CD14-positive monocyte (primary cell): ENCODE results near the gene ALDH1B1. TPM values are rescaled to one million over a fixed set of nuclear protein-coding genes. Genes with fewer than 3 reads are reported as not detected.
A peak's percentile ranks its signal among the peaks of the same experiment; 100 is the strongest.

Source experiments
- DNase-seq, 3 donors: peaks; one replicate each; pipeline ENCODE4 v3.0.0-alpha.2; 2011 to 2022
- H2AFZ ChIP-seq: 2 replicates; pipeline ENCODE4 v1.6.0; 2012; ENCODE audit warnings: mild to moderate bottlenecking, low read depth, low read length, inconsistent platforms; ENCODE audit not compliant: insufficient read depth, poor library complexity, severe bottlenecking
- H3K27ac ChIP-seq, 2 donors: 1 replicate in 1 of 2; 2 replicates in 1 of 2; pipeline ENCODE4 v1.5.1; 2012 to 2013; ENCODE audit warnings: low read length in 2 of 2, control low read depth in 1 of 2, inconsistent platforms in 1 of 2, low read depth in 1 of 2, mild to moderate bottlenecking in 1 of 2
- H3K27me3 ChIP-seq, 2 donors: one replicate each; pipeline versions ENCODE4 v1.6.0 to v1.6.1; 2011 to 2013; ENCODE audit warnings: low read length in 2 of 2; ENCODE audit not compliant: control insufficient read depth in 2 of 2, insufficient read depth in 2 of 2
- H3K36me3 ChIP-seq, 2 donors: replicated peaks in 1 of 2; 1 replicate in 1 of 2; 2 replicates in 1 of 2; pipeline versions ENCODE4 v1.5.1 to v1.6.1; 2012 to 2013; ENCODE audit warnings: low read length in 2 of 2, control low read depth in 1 of 2, inconsistent platforms in 1 of 2, mild to moderate bottlenecking in 1 of 2; ENCODE audit not compliant: insufficient read depth in 2 of 2, control insufficient read depth in 1 of 2
- H3K4me1 ChIP-seq, 2 donors: 1 replicate in 1 of 2; 2 replicates in 1 of 2; pipeline versions ENCODE4 v1.5.1 to v1.6.1; 2012 to 2013; ENCODE audit warnings: low read length in 2 of 2, control low read depth in 1 of 2, inconsistent platforms in 1 of 2, mild to moderate bottlenecking in 1 of 2, moderate library complexity in 1 of 2; ENCODE audit not compliant: insufficient read depth in 2 of 2, control insufficient read depth in 1 of 2
- H3K4me2 ChIP-seq: replicated peaks from 2 replicates; pipeline ENCODE3; 2012; ENCODE audit warnings: low read length, moderate library complexity, mild to moderate bottlenecking; ENCODE audit not compliant: poor library complexity, severe bottlenecking; ENCODE audit errors: extremely low read depth
- H3K4me3 ChIP-seq, 3 experiments: fragments of 200-600 bp in 1 of 3; sonication (generic) in 1 of 3; replicated peaks in 1 of 3; 1 replicate in 2 of 3; 2 replicates in 1 of 3; pipeline ENCODE4 v1.5.1; 2011 to 2013; ENCODE audit warnings: low read length in 3 of 3, mild to moderate bottlenecking in 3 of 3, control low read depth in 2 of 3, low read depth in 2 of 3, inconsistent platforms in 1 of 3, moderate library complexity in 1 of 3
- H3K79me2 ChIP-seq: 2 replicates; pipeline ENCODE4 v1.6.0; 2012; ENCODE audit warnings: mild to moderate bottlenecking, control low read depth, inconsistent platforms, low read length, moderate library complexity; ENCODE audit not compliant: insufficient read depth
- H3K9ac ChIP-seq: 2 replicates; pipeline ENCODE4 v1.6.0; 2017; ENCODE audit warnings: low read length, mild to moderate bottlenecking; ENCODE audit not compliant: insufficient read depth, poor library complexity, severe bottlenecking
- H3K9me3 ChIP-seq, 2 donors: replicated peaks in 1 of 2; 1 replicate in 1 of 2; 2 replicates in 1 of 2; pipeline versions ENCODE4 v1.5.1 to v1.6.1; 2012 to 2013; ENCODE audit warnings: low read length in 2 of 2, control low read depth in 1 of 2; ENCODE audit not compliant: control insufficient read depth in 1 of 2, insufficient read depth in 1 of 2
- H4K20me1 ChIP-seq: 2 replicates; pipeline ENCODE4 v1.6.0; 2012; ENCODE audit warnings: mild to moderate bottlenecking, low read length, control low read depth, moderate library complexity; ENCODE audit not compliant: insufficient read depth
- H3K27ac Mint-ChIP-seq, 7 donors: one replicate each; pipeline ENCODE4 v1.8.0; 2020; ENCODE audit warnings: mild to moderate bottlenecking in 7 of 7, mixed read lengths in 7 of 7, moderate library complexity in 6 of 7, inconsistent platforms in 2 of 7
- H3K27me3 Mint-ChIP-seq, 3 donors: one replicate each; pipeline ENCODE4 v1.8.0; 2021 to 2022; ENCODE audit warnings: low read depth in 3 of 3, mild to moderate bottlenecking in 3 of 3, mixed read lengths in 3 of 3, moderate library complexity in 3 of 3, inconsistent platforms in 1 of 3
- H3K36me3 Mint-ChIP-seq, 2 donors: one replicate each; pipeline ENCODE4 v1.8.0; 2020; ENCODE audit warnings: mixed read lengths in 2 of 2, inconsistent platforms in 1 of 2, mild to moderate bottlenecking in 1 of 2
- H3K4me1 Mint-ChIP-seq: one replicate; pipeline ENCODE4 v1.8.0; 2020; ENCODE audit warnings: mild to moderate bottlenecking, mixed read lengths
- H3K4me3 Mint-ChIP-seq, 2 donors: one replicate each; pipeline ENCODE4 v1.8.0; 2020; ENCODE audit warnings: mild to moderate bottlenecking in 2 of 2, mixed read lengths in 2 of 2, moderate library complexity in 1 of 2
- H3K9me3 Mint-ChIP-seq, 7 donors: one replicate each; pipeline ENCODE4 v1.8.0; 2020 to 2022; ENCODE audit warnings: mixed read lengths in 7 of 7, mild to moderate bottlenecking in 6 of 7, moderate library complexity in 6 of 7, inconsistent platforms in 2 of 7
- WGBS: methylation state at CpG from one replicate; pipeline ENCODE4 v1.1.5; 2013; ENCODE audit warnings: missing lambda C conversion rate; ENCODE audit not compliant: insufficient coverage; 5-methylcytosine and 5-hydroxymethylcytosine counted together
- intact Hi-C, 2 donors: fragments of 100-400 bp; cut with micrococcal nuclease; formaldehyde crosslinking; loops; one replicate each; pipeline versions ENCODE4 v1.15.0 to v1.15.1; 2023
- polyA plus RNA-seq, 3 donors: library from polyadenylated mRNA; depleted of rRNA in 1 of 3; unstranded in 2 of 3; stranded (reverse) in 1 of 3; fragments of 300-500 nt in 2 of 3; fragments of >200 nt in 1 of 3; fragmentation: Illumina TruSeq in 2 of 3; gene quantifications; 1 replicate in 2 of 3; 2 replicates in 1 of 3; pipeline ENCODE4 v1.2.3, GENCODE V29; 2012 to 2021
- TF ChIP-seq, protein P1 (sequence below): fragments of 200-600 bp; IDR thresholded peaks from one replicate; pipeline ENCODE4 v1.8.0; 2022; ENCODE audit warnings: antibody characterized with exemption, mild to moderate bottlenecking

ALDH1B1 gene
- polyA plus RNA-seq, 3 donors = 1.00 to 4.5 (median 3.8) TPM

DNA sequence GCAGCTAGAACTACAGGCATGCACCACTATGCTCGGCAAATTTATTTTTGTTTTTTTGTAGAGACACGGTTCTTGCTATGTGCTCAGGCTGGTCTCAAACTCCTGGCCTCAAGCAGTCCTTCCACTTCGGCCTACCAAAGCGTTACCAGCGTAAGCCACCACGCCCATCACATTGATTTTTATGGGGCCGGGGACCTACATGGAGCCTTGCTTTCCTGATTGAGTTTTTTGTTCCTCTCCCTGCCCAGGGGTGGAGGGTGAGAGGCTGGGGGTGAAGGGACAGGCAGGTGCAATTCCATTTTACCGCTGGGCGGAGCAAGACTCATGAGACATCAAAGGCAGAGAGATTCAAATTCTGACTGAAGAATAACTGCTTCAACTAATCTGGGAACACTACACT lies 1.9 kb downstream of the ALDH1B1 start:
- peaks cover 10 to 15% of the 10 kb centered on the region in 2 donors for H3K4me1 ChIP-seq
- H3K4me2 ChIP-seq = no peak overlapping the region
- H3K36me3 Mint-ChIP-seq = peaks cover 18 to 22% of the 10 kb centered on the region in 2 donors
- no peak overlapping the region for H3K4me3 Mint-ChIP-seq
- H3K27me3 ChIP-seq = no peaks in the 10 kb centered on the region
- H4K20me1 ChIP-seq = no peaks in the 10 kb centered on the region
- H3K4me3 ChIP-seq = no peak overlapping the region
- peaks cover 18% of the 10 kb centered on the region for H3K4me1 Mint-ChIP-seq
- intact Hi-C loops = loop anchor here (10.0 kb wide), 2 partner anchors 480 to 640 kb away; partner anchors contain the start of gene TRMT10B (in 1 of the 2)
- TF ChIP-seq, protein P1, sequence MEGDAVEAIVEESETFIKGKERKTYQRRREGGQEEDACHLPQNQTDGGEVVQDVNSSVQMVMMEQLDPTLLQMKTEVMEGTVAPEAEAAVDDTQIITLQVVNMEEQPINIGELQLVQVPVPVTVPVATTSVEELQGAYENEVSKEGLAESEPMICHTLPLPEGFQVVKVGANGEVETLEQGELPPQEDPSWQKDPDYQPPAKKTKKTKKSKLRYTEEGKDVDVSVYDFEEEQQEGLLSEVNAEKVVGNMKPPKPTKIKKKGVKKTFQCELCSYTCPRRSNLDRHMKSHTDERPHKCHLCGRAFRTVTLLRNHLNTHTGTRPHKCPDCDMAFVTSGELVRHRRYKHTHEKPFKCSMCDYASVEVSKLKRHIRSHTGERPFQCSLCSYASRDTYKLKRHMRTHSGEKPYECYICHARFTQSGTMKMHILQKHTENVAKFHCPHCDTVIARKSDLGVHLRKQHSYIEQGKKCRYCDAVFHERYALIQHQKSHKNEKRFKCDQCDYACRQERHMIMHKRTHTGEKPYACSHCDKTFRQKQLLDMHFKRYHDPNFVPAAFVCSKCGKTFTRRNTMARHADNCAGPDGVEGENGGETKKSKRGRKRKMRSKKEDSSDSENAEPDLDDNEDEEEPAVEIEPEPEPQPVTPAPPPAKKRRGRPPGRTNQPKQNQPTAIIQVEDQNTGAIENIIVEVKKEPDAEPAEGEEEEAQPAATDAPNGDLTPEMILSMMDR = no peak
- H3K36me3 ChIP-seq = peaks cover 0 to 20% of the 10 kb centered on the region in 2 donors
- H3K9me3 Mint-ChIP-seq = no peaks in the 10 kb centered on the region
- peaks cover 0 to 10% (median 8%) of the 10 kb centered on the region in 3 donors for H3K27me3 Mint-ChIP-seq
- H3K9ac ChIP-seq = no peak overlapping the region
- H3K9me3 ChIP-seq = no peaks in the 10 kb centered on the region
- H3K79me2 ChIP-seq = peaks cover 6% of the 10 kb centered on the region
- DNase-seq = no peak
- H2AFZ ChIP-seq = no peak overlapping the region
- no peak overlapping the region for H3K27ac ChIP-seq
- no peak overlapping the region for H3K27ac Mint-ChIP-seq
- WGBS = 91% methylated on average over 4 of the region's 9 CpGs

DNA sequence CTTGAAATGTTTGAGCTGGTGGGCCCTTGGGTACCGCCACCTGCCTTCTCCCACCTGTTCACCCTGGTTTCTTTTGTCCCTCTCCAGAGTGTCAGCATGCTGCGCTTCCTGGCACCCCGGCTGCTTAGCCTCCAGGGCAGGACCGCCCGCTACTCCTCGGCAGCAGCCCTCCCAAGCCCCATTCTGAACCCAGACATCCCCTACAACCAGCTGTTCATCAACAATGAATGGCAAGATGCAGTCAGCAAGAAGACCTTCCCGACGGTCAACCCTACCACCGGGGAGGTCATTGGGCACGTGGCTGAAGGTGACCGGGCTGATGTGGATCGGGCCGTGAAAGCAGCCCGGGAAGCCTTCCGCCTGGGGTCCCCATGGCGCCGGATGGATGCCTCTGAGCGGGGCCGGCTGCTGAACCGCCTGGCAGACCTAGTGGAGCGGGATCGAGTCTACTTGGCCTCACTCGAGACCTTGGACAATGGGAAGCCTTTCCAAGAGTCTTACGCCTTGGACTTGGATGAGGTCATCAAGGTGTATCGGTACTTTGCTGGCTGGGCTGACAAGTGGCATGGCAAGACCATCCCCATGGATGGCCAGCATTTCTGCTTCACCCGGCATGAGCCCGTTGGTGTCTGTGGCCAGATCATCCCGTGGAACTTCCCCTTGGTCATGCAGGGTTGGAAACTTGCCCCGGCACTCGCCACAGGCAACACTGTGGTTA lies 3.3 kb downstream of the ALDH1B1 start:
- Histone ChIP-seq H3K4me2 (no peak overlapping the region), H3K4me1 (peaks cover 14 to 20% of the 10 kb centered on the region in 2 donors), H3K79me2 (peaks cover 6% of the 10 kb centered on the region), H3K9me3 (no peaks in the 10 kb centered on the region), H3K9ac (no peak overlapping the region), H2AFZ (no peak overlapping the region), H3K27me3 (no peaks in the 10 kb centered on the region), H3K27ac (no peak overlapping the region), H3K36me3 (peaks cover 0 to 20% of the 10 kb centered on the region in 2 donors), H4K20me1 (no peaks in the 10 kb centered on the region), H3K4me3 (no peak overlapping the region)
- Mint-ChIP-seq H3K27me3 (peaks cover under 1 to 7% (median 4%) of the 10 kb centered on the region in 3 donors), H3K4me1 (peaks cover 26% of the 10 kb centered on the region), H3K9me3 (no peaks in the 10 kb centered on the region), H3K36me3 (peaks cover 18 to 22% of the 10 kb centered on the region in 2 donors), H3K27ac (peak overlapping the region in 1 of 7 donors; percentile 5), H3K4me3 (no peak overlapping the region)
- intact Hi-C loops = loop anchor here (10.0 kb wide), 2 partner anchors 481 to 641 kb away; partner anchors contain the start of gene TRMT10B (in 1 of the 2)
- no peak for DNase-seq
- TF ChIP-seq, protein P1 = no peak
- 85% methylated on average over 29 of the region's 30 CpGs for WGBS
